A204.1 (cell line): ENCODE results near the gene RNASET2.
"Not testable (repeated sequence)": the region's sequence is repeated elsewhere in the genome, so short reads cannot be mapped to it uniquely, and the experiment has no call there.

Experiments used
- FAIRE-seq: peaks from 2 replicates; lab custom pipeline; 2012; peaks lifted over from hg19 to GRCh38; lab: Jason Lieb, UNC

Gene RNASET2

DNA sequence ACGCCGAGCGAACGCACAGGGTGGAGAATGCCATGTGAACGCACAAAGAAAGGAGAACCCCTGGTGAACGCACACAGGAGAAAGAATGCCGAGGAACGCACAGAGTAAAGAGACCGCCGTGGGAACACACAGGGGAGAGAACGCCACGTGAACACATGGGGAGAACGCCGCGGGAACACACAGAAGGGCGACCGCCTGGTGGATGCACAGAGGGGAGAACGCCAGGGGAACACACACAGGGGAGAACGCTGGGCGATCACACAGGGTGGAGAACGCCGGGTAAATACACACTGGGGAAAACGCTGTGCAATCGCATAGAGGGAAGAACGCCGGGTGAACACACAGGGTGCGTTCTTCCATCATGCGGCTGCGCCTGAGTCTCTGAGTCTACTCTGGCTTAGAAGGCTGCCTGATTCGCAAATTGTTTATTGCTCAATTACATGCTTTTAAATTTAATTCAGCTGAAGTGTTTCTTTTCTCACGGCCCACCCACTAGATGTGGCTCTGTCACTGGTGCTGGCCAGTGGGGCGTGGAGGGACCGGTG lies 54.1 kb downstream of the RNASET2 start:
- no peak for FAIRE-seq

GRCh38 chr6:166901626-166902025 lies 54.7 kb downstream of the RNASET2 start:
- FAIRE-seq: no peak

DNA sequence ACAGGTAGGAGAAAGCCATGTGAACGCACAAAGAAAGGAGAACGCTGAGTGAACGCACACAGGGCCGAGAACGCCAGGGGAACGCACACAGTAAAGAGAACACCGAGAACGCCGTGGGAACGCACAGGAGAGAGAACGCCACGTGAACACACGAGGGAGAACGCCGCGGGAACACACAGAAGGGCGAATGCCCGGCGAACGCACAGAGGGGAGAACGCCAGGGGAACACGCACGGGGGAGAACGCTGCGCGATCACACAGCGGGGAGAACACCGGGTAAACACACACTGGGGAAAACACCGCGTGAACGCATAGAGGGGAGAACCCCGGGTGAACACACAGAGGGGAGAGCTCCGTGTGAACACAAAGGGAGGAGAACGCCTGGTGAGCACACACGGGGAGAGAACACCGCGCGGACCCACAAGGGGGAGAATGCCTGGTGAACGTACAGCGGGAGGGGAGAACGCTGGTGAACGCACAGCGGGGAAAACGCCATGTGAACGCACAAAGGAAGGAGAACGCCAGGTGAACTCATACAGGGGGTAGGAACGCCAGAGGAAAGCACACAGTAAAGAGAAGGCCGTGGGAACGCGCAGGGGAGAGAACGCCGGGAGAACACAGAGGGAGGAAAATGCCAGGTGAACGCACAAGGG lies 55.3 kb downstream of the RNASET2 start:
- FAIRE-seq: no peak

DNA sequence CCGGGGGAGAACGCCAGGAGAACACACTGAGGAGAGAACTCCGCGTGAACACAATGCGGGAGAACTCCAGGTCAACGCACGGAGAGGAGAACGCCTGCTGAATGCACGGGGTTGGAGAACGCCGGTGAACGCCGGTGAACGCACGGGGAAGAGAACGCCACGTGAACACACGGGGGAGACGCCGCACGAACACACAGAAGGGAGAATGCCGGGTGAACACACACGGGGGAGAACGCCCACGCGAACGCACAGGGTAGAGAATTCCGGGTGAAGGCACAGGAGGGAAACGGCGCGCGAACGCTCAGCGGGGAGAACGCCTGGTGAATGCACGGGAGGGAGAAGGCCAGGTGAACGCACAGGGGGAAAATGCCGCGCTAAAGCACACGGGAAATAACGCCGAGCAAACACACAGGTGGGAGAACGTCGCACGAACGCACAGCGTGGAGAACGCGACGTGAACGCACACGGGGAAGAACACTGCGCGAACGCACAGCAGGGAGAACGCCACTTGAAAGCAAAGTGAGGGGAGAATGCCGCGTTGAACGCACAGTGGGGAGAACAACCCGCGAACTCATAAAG lies 56.1 kb downstream of the RNASET2 start:
- FAIRE-seq: no peak

- no peak for FAIRE-seq
Observed at GRCh38 chr6:166898910-166899309, 57.4 kb downstream of the RNASET2 start.

GRCh38 chr6:166894614-166895013 lies 61.7 kb downstream of the RNASET2 start:
- not testable (repeated sequence) for FAIRE-seq

DNA sequence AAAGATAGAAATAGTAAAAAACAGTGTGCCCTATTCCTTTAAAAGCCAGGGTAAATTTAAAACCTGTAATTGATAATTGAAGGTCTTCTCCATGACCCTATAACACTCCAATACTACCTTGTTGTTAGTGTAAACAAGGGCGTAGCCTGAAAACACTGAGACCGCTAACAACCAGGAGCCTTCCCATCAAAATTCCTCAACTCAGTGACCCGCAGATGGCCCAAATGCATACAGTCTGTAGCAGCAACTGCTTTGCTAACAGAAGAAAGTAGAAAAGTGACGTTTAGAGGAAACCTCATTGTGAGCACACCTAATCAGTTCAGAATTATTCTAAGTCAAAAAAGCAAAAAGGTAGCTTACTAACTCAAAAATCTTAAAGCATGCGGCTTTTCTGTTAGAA lies 63.9 kb downstream of the RNASET2 start:
- not testable (repeated sequence) for FAIRE-seq

DNA sequence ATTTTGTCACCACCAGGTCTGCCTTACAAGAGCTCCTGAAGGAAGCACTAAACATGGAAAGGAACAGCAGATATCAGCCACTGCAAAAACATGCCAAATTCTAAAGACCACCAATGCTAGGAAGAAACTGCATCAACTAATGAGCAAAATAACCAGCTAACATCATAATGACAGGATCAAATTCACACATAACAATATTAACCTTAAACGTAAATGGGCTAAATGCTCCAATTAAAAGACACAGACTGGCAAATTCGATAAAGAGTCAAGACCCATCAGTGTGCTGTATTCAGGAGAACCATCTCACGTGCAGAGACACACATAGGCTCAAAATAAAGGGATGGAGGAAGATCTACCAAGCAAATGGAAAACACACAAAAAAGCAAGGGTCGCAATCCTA lies 69.6 kb downstream of the RNASET2 start:
- FAIRE-seq: not testable (repeated sequence)

DNA sequence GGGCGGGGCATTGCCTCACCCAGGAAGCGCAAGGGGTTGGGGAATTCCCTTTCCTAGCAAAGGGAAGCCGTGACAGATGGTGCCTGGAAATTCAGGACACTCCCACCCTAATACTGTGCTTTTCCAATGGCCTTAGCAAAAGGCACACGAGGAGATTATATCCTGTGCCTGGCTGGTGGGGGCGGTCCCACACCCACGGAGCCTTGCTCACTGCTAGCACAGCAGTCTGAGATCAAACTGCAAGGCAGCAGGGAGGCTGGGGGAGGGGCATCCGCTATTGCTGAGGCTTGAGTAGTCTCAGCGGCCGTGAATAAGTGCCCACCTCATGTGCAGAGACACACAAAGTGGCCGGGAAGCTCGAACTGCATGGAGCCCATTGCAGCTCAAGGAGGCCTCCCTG lies 71.4 kb downstream of the RNASET2 start:
- not testable (repeated sequence) for FAIRE-seq

- FAIRE-seq: peak; percentile 76
Observed at GRCh38 chr6:166879594-166879993, 76.8 kb downstream of the RNASET2 start.
